Right lobe of liver (tissue), 6 donors: Measurements from ENCODE around the gene PLD5. TPM values are rescaled to one million over a fixed set of nuclear protein-coding genes. Genes with fewer than 3 reads are reported as not detected.
"Not testable (repeated sequence)": the region's sequence is repeated elsewhere in the genome, so short reads cannot be mapped to it uniquely, and the experiment has no call there.

ENCODE experiments used
- ATAC-seq, 4 donors: fragments of 200-7000 bp; cut with Tn5 transposase; one replicate each; pipeline ENCODE4 v1.9.1; 2020; ENCODE audit warnings: mild to moderate bottlenecking in 4 of 4, moderate library complexity in 4 of 4
- DNase-seq, 3 donors: peaks; one replicate each; pipeline ENCODE4 v3.0.0-alpha.2; 2020
- H3K27ac ChIP-seq, 3 donors: fragments of 200-600 bp; one replicate each; pipeline ENCODE4 v1.8.0; 2022
- H3K27me3 ChIP-seq, 2 donors: fragments of 200-600 bp; one replicate each; pipeline ENCODE4 v1.8.0; 2022
- H3K36me3 ChIP-seq, 4 donors: fragments of 200-600 bp; sonication (generic) in 1 of 4; one replicate each; pipeline versions ENCODE4 v1.5.1 to v1.8.0; 2017 to 2022; ENCODE audit warnings: control low read depth in 1 of 4
- H3K4me1 ChIP-seq, 4 donors: fragments of 200-600 bp; sonication (generic) in 1 of 4; one replicate each; pipeline versions ENCODE4 v1.5.1 to v1.8.0; 2017 to 2022; ENCODE audit warnings: control low read depth in 1 of 4
- H3K4me3 ChIP-seq, 3 donors: fragments of 200-600 bp; one replicate each; pipeline ENCODE4 v1.8.0; 2022
- H3K9me3 ChIP-seq, 4 donors: fragments of 200-600 bp; sonication (generic) in 1 of 4; one replicate each; pipeline versions ENCODE4 v1.5.1 to v1.8.0; 2017 to 2022; ENCODE audit warnings: control low read depth in 1 of 4
- POLR2A ChIP-seq: fragments of 450-650 bp; IDR thresholded peaks from one replicate; pipeline ENCODE4 v1.6.1; 2017; ENCODE audit warnings: antibody characterized with exemption, mild to moderate bottlenecking
- WGBS: methylation state at CpG from one replicate; pipeline ENCODE4 v1.1.6; 2018; ENCODE audit warnings: low coverage, low lambda C conversion rate; ENCODE audit not compliant: insufficient coverage; ENCODE audit errors: missing lambda C conversion rate; 5-methylcytosine and 5-hydroxymethylcytosine counted together
- intact Hi-C, 2 donors: fragments of 100-400 bp; cut with DNase I; formaldehyde crosslinking; loops; one replicate each; pipeline versions ENCODE4 v1.11.2 to v1.14.1; 2022
- total RNA-seq, 6 experiments: library from RNA; depleted of rRNA in 2 of 6; stranded (reverse); fragments of >200 nt in 2 of 6; fragmentation: NEBNext Ultra II Directional in 3 of 6; extraction: Animal tissue kit (Norgen Biotek cat#: 25700) in 3 of 6; gene quantifications; one replicate each; pipeline versions ENCODE4 v1.1.0 to v1.2.4, GENCODE V29; 2016 to 2023
- TF ChIP-seq, protein P1 (sequence below), 4 donors: fragments of 200-600 bp in 3 of 4; fragments of 450-650 bp in 1 of 4; IDR thresholded peaks; one replicate each; pipeline versions ENCODE4 v1.5.1 to v1.8.0; 2016 to 2022; ENCODE audit warnings: antibody characterized with exemption in 4 of 4, mild to moderate bottlenecking in 2 of 4
- donor health status: DM: no; HTN: yes; CAD: no.
- donor health status: DM: no; HTN: no; CAD: no.
- donor health status: DM: no; HTN: no; CAD: no.
- donor health status: DM: no; HTN: yes; CAD: no.
- donor health status: DM: no; HTN: yes; CAD: no.

Gene PLD5
- total RNA-seq, 6 experiments from 2014 or later, result 0.07 to 0.26 (median 0.15) TPM; not detected in 3

- H3K9me3 ChIP-seq, result no peaks in the 10 kb centered on the region
- ATAC-seq (no peak), DNase-seq (no peak)
- H3K27ac ChIP-seq, result no peak overlapping the region
- intact Hi-C loops, result no loop called here
- H3K4me3 ChIP-seq, result no peak overlapping the region
- no peaks in the 10 kb centered on the region for H3K4me1 ChIP-seq
- no peaks in the 10 kb centered on the region for H3K36me3 ChIP-seq
- no peaks in the 10 kb centered on the region for H3K27me3 ChIP-seq
- WGBS, result 32% methylated on average over 2 of the region's 2 CpGs
- TF ChIP-seq, protein P1, sequence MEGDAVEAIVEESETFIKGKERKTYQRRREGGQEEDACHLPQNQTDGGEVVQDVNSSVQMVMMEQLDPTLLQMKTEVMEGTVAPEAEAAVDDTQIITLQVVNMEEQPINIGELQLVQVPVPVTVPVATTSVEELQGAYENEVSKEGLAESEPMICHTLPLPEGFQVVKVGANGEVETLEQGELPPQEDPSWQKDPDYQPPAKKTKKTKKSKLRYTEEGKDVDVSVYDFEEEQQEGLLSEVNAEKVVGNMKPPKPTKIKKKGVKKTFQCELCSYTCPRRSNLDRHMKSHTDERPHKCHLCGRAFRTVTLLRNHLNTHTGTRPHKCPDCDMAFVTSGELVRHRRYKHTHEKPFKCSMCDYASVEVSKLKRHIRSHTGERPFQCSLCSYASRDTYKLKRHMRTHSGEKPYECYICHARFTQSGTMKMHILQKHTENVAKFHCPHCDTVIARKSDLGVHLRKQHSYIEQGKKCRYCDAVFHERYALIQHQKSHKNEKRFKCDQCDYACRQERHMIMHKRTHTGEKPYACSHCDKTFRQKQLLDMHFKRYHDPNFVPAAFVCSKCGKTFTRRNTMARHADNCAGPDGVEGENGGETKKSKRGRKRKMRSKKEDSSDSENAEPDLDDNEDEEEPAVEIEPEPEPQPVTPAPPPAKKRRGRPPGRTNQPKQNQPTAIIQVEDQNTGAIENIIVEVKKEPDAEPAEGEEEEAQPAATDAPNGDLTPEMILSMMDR (IDR thresholded peaks at IDR 0.05), result no peak
- no peak for TF ChIP-seq POLR2A
These were observed 404.1 kb downstream of the PLD5 start for GRCh38 chr1:242120432-242120831.

DNA sequence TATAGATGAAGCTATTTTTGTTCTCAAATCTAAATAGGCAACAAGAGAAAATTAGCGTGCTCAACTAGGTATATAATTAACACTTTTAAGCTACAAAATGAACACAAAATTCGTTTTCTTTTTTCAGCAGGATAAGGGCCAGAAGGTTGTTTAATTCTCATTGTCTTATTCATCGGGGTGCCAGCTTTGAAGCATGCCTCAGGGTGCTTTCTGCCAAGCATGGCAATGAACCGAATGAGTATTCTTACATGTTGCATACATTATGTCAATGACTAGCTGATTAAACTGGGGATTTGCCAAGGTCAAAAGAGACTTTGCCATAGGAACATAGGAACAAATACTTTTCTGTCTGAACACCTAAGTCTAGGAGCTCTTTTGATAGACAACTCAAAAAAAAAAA is 423.6 kb downstream of the PLD5 start:
- no peak for ATAC-seq
- Histone ChIP-seq H3K27me3 (no peaks in the 10 kb centered on the region), H3K9me3 (no peaks in the 10 kb centered on the region), H3K36me3 (no peaks in the 10 kb centered on the region), H3K4me3 (no peak overlapping the region), H3K4me1 (no peaks in the 10 kb centered on the region), H3K27ac (no peak overlapping the region)
- TF ChIP-seq POLR2A, result no peak
- TF ChIP-seq, protein P1 (IDR thresholded peaks at IDR 0.05), result no peak
- WGBS, result 33% methylated on average over 4 of the region's 4 CpGs
- no peak for DNase-seq
- intact Hi-C loops, result no loop called here

GRCh38 chr1:242097283-242097682 is 427.2 kb downstream of the PLD5 start:
- intact Hi-C loops, H3K4me3 ChIP-seq, H3K27me3 ChIP-seq, H3K27ac ChIP-seq, H3K36me3 ChIP-seq, ATAC-seq, H3K9me3 ChIP-seq, H3K4me1 ChIP-seq, DNase-seq: not testable (repeated sequence)
- WGBS, result 43% methylated on average over 3 of the region's 3 CpGs

DNA sequence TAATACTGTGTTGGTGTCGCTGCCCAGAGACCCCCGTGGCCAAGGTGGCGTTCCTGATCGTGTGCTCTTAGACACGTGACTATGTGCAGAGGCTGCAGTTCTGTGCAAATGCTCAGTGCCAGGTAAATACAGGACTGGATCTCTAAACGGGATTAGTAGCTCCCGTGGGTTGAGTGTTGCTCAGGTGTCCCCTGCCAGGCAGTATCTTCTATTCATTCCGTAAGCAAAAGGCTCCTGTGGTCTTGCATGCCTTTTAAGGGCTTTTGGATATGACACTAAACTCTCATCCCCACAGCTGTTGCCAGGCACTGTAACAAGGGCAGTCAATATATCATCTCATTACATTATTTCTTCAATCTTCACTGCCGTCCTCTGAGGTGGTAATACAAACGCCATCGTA is 431.4 kb downstream of the PLD5 start:
- TF ChIP-seq POLR2A, result no peak
- TF ChIP-seq, protein P1 (IDR thresholded peaks at IDR 0.05), result no peak
- 58% methylated on average over 10 of the region's 11 CpGs for WGBS
- no peak for ATAC-seq
- DNase-seq, result no peak
- Histone ChIP-seq H3K4me1 (no peaks in the 10 kb centered on the region), H3K9me3 (no peaks in the 10 kb centered on the region), H3K27ac (no peak overlapping the region), H3K4me3 (no peak overlapping the region), H3K36me3 (no peaks in the 10 kb centered on the region), H3K27me3 (no peaks in the 10 kb centered on the region)
- intact Hi-C loops, result no loop called here

DNA sequence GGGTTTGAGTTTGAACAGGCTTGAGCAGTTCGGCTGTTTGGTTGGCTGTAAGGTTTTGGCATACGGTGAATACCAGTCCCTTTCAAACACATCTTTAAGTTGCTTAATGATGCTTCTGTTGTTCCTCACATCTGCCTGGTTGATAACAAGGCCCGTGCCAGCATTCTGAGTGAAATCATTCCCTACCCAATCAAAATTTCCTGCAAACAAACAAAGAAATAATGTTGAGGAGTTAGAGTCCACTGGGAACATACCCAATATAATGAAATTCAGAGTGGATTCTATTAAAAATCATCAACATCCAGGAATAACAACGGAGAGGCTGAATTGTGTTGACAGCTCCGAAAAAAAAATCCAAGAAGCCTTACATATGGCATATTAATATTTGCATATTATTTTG is 434.6 kb downstream of the PLD5 start:
- intact Hi-C loops, result no loop called here
- ATAC-seq, result no peak
- Histone ChIP-seq H3K27ac (no peak overlapping the region), H3K9me3 (no peaks in the 10 kb centered on the region), H3K27me3 (no peaks in the 10 kb centered on the region), H3K36me3 (no peaks in the 10 kb centered on the region), H3K4me3 (no peak overlapping the region), H3K4me1 (no peaks in the 10 kb centered on the region)
- WGBS, result 49% methylated on average over 5 of the region's 5 CpGs
- DNase-seq, result no peak
- no peak for TF ChIP-seq POLR2A
- TF ChIP-seq, protein P1 (IDR thresholded peaks at IDR 0.05), result no peak
